Measurements from ENCODE around the gene HDAC1.
"Not testable (repeated sequence)": the region's sequence is repeated elsewhere in the genome, so short reads cannot be mapped to it uniquely, and the experiment has no call there.

The HDAC1 gene

DNA sequence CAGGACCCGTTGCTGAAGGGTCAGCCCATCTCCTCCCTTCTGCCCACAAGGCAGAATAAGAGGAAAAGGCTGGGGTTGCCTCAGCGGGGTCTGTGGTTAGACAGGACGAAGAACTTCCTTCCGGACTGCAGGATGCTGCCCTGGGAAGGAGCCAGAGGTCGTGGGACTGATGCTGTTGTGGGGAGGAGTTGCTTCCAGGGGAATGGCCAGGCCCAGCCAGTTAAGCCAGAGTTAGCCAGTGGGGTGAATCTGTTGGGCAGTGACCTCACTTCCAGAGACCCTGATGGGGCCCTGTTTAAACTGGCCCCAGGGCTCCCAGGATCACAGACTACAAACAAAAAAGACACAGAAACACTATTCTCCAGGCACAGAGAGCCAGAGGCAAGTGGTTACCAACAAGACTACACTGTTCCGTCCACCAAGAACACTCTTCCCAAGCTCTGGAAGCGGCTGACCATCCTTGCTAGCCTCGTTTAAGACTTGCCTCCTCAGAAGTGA is 57.4 kb downstream of the HDAC1 start:
- no peak for DNase-seq (ENCODE audit: low read depth in 2 of 2)

GRCh38 chr1:32350785-32351398 is 59.0 kb downstream of the HDAC1 start:
- peak in 1 of 2 experiments; percentile 54 for DNase-seq (ENCODE audit: low read depth in 2 of 2)

DNA sequence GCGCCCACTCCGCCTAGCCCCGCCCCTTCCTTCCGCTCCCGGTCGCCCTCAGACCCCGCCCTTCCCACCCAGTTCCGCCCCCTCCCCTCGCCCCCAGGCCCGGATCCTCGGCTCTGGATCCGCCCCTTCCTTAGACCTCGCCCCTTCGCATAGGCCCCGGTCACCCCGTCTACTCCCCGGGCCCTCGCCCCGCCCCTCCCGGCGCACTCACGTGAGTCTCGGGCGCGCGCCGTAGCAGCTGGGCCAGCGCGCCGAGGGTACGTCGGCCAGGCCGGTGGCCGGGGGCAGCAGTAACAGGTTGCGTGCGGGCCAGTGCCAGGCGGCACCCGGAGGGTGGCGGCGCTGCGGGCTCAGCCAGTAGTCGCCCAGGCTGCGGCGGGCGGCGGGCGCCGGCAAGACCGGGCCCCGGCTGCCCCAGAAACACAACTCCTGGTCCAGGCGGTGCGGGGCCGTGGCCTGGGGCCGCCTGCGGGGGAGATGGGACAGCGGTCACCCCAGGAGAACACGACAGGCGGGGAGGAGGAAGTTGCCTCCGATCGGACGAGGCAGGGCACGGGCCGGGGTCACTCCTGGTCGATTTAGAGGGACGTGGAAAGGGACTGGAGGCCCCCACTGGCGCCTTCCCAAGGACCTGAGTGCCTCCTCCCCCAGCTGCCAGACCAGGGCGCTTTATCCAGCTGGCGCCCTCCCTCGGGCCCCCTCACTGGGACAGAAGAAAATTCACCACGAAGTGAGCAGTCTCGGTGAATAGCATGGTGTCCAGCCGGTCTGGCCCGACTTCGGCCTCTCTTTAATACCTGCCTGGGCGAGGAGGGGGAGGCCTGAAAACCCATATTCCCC is 59.7 kb downstream of the HDAC1 start:
- peak; percentile 82 to 88 for DNase-seq (ENCODE audit: low read depth in 2 of 2)

DNA sequence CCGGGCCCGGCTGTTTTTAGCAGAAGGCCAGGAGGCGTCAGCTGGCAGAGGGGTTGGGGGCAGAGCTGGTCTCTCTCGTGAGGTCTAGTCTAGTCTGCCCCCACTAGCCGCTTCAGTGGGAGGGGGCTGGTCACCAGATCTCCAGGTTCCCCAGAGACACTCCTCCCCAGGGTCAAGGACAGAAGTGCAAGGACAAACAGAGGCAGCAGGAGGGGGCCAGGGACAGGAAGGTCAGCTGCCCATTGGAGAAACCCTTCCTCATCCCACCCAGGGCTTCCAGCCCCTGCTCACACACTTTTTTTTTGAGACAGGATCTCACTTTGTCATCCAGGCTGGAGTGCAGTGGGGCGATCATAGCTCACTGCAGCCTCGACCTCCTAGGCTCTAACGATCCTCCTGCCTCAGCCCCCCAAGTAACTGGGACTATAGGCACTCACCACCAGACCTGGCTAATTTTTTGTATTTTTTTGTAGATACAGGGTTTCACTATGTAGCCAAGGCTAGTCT is 60.4 kb downstream of the HDAC1 start:
- DNase-seq (ENCODE audit: low read depth in 2 of 2) = no peak

- no peak for DNase-seq (ENCODE audit: low read depth in 2 of 2)
Measured at GRCh38 chr1:32352831-32353383, 61.0 kb downstream of the HDAC1 start.

DNA sequence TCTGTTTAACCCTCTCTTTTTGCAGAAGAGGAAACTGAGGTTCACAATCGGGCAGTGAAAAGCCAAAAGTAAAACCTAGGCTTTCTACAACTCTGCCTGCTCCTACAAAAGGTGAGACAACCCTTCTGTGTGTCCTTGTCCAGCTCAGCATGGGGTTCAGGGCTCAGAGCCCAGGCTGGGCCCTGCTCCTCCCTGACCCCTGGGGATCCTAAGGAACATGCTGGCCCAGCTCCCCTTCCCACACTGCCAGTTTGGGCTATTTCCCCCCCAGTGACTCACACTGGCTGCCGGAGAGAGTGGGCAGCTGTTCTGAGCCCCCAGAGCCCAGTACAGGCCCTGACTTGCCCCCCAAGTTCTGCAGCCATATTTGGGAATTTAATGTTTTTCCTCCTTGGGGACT is 61.5 kb downstream of the HDAC1 start:
- DNase-seq (ENCODE audit: low read depth in 2 of 2) = no peak

DNA sequence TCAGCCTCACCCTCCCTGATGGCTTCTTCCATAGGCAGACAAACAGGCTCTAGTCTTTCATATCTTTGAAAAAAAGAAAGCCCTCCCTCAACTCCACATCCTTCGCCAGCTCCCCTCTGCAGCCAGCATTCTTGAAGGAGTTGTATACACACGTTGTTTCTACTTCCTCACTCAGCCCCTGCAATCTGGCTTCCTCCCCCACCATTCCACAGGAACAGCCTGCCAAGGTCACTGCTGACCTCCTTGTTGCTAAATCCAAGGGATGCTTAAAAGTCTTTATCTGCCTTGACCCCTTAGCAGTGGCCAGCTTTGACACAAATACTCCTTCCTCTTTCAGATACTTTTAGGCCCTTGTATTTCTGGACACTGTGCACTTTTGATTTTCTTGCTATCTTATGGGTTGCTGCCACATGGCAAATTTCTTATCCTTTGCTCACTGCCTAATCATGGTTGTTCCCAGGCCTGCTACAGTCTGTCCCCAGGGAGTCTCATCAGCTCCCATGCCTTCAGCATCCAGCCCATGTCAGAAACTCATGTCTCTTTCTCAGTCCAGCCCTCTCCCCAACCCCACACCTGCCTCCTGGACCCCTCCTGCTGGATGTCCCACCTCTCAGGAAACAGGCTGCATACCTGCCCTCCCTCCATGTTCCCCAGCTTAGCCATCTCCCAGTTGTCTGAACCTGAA is 62.1 kb downstream of the HDAC1 start:
- no peak for DNase-seq (ENCODE audit: low read depth in 2 of 2)

- DNase-seq (ENCODE audit: low read depth in 2 of 2) = not testable (repeated sequence)
Measured at GRCh38 chr1:32355778-32356177, 63.9 kb downstream of the HDAC1 start.

DNA sequence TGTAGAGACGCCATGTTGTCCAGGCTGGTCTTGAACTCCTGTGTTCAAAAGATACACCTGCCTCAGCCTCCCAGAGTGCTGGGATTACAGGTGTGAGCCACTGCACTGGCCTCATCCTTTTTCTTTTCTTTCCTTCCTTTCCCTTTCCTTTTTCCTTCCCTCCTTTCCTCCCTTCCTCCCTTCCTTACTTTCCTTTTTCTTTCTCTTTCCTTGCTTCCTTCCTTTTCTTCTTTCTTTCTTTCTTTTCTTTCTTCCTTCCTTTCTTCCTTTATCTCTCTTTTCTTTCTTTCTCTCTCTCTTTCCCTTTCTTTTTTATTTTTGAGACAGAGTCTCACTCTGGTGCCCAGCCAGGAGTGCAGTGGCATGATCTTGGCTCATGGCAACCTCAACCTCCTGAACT is 64.6 kb downstream of the HDAC1 start:
- no peak for DNase-seq (ENCODE audit: low read depth in 2 of 2)

DNA sequence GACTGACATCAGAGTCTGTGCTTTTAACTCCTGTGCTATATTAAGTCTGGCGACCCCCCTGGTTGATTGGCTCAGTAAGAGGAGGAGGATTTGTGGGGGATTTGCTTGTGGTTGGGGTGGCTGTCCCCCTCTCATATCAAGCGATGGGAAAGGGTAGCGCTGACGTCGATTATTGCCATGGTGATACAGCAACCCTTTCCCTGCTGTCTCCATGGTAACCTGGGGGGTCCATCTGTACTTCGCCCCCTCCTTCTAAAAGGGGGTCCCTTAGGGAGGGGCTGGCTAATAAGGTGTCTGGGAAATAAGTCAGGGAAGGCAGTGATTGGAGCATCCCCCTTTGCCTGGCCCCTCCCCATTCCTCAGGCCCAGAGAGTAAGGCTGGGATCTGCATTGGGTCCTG is 65.7 kb downstream of the HDAC1 start:
- DNase-seq (ENCODE audit: low read depth in 2 of 2) = no peak

DNA sequence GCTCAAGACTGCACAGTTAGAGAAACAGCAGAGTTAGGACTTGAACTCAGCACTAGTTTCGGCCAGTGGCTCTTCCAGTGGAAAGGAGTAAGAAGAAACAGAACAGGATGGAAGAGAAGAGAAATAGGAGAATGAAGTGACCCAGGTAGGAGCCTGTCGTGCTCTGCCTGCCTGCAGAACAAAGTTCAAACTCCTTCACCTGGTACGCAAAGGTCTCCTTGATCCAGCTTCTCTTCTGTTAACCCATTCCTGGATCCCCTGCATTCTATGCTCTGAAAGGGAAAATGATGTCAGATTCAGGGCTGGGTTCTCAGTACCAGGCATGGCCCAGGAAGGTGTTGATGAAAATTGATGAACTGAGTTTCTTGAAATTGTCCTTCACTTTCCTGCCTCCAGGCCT is 66.6 kb downstream of the HDAC1 start:
- no peak for DNase-seq (ENCODE audit: low read depth in 2 of 2)

GRCh38 chr1:32361308-32361673 is 69.4 kb downstream of the HDAC1 start:
- DNase-seq (ENCODE audit: low read depth in 2 of 2) = no peak

DNA sequence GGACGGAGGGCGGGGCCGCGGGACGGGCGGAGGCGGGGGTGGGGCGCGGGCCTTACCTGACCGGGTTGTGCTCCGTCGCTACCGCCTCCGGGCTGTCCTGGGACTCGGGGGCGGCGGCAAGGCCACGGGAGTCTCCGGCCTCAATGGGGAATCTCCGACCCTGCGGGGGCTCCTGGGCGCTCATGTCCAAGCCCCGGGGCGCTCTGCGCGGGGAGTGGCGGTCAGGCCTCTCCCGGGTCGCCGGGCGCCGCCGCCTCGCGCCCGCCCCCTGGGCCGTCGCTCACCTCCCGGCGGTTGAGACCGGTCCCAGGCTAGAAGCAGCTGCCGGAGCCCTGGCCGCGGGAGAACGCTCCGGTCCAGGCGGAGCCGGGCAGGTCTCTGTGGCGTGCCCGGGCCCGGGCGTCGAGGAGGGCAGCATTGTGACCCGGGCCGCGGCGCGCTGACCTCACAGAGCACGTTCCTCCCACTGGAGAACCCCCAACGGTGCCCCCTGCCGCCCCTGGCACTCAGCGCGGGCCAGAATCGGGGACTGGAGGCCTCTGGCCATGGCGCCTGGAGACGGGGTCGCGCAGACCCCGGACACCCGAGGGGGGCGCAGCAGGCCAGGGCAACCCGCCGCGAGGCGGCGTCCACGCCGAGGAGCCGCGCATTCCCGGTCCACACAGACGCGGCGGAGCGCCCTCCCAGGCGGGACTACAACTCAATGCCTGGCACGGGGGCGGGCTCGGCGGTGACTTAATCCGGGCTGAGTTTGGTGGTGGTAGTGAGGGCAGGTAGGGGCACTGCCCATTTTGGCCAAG is 70.0 kb downstream of the HDAC1 start:
- no peak for DNase-seq (ENCODE audit: low read depth in 2 of 2)

GRCh38 chr1:32362474-32363313 is 70.8 kb downstream of the HDAC1 start, which contains the start of the genes FAM229A and TSSK3:
TSS of gene FAM229A (minus strand) at chr1:32362485. CDS start at chr1:32362091, 394 bp downstream.
TSS of gene TSSK3 (plus strand) at chr1:32362539. CDS start at chr1:32362702, 163 bp downstream.
- no peak for DNase-seq (ENCODE audit: low read depth in 2 of 2)

DNA sequence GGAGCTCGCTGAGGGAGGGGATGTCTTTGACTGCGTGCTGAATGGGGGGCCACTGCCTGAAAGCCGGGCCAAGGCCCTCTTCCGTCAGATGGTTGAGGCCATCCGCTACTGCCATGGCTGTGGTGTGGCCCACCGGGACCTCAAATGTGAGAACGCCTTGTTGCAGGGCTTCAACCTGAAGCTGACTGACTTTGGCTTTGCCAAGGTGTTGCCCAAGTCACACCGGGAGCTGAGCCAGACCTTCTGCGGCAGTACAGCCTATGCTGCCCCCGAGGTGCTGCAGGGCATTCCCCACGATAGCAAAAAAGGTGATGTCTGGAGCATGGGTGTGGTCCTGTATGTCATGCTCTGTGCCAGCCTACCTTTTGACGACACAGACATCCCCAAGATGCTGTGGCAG is 71.8 kb downstream of the HDAC1 start:
- no peak for DNase-seq (ENCODE audit: low read depth in 2 of 2)

GRCh38 chr1:32364836-32365235 is 73.0 kb downstream of the HDAC1 start:
- no peak for DNase-seq (ENCODE audit: low read depth in 2 of 2)

- no peak for DNase-seq (ENCODE audit: low read depth in 2 of 2)
Measured at GRCh38 chr1:32365445-32365844, 73.6 kb downstream of the HDAC1 start.

DNA sequence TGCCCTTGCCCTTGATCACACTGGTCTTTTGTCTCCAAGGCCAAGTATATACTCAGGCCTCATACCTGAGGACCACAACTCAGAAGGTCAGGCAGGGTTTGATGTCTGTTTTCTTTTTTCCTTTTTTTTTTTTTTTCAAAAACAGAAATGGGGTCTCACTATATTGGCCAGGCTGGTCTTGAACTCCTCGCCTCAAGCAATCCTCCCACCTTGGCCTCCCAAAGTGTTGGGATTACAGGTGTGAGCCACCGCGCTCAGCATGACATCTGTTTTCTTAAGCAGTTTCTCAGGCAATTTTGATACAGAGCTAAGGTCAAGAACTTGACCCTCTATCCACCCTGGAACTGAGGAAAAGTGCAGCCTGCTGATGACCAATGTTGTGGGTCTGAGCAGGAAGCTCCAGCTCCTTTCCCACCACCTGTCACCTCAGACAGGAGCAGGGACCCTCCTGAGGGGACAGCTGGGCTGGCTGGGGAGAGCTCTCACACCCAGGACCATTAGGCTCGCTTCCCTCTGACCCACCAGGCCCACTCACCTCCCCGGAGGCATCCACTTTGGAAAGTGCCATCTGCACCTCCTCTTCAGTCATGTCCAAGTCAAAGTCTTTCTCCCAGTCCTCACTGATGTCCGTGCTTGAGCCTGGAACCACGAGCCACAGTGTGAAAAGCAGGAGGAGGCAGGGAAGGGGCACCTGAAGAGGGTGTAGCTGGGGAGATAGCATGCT is 76.2 kb downstream of the HDAC1 start:
- no peak for DNase-seq (ENCODE audit: low read depth in 2 of 2)

GRCh38 chr1:32372149-32372756 is 80.4 kb downstream of the HDAC1 start:
- DNase-seq (ENCODE audit: low read depth in 2 of 2) = peak in 1 of 2 experiments; percentile 17
